ENCODE data around the gene KCNQ1.

- no peak for TF ChIP-seq CTCF (conservative IDR thresholded peaks at IDR 0.05; ENCODE audit: low read length)
- no peak for TF ChIP-seq EZH2phosphoT487 (IDR thresholded peaks at IDR 0.05; ENCODE audit: borderline replicate concordance)
Measured at GRCh38 chr11:2482745-2483144, 37.9 kb downstream of the KCNQ1 start.

Data from Loucy (cell line).